ENCODE data around the gene UAP1L1. TPM values are rescaled to one million over a fixed set of nuclear protein-coding genes. Genes with fewer than 3 reads are reported as not detected.

UAP1L1 gene
- total RNA-seq, 1 donor from 2014 or later, result 3.2 TPM

GRCh38 chr9:137051145-137051724, 26.1 kb upstream of the UAP1L1 start:
- H3K27ac Mint-ChIP-seq (ENCODE audit: unreplicated experiment), result no peak overlapping the region
- H3K4me3 Mint-ChIP-seq (ENCODE audit: unreplicated experiment), result no peak overlapping the region
- peaks cover 4% of the 10 kb centered on the region for H3K4me1 Mint-ChIP-seq (ENCODE audit: unreplicated experiment)
- no peaks in the 10 kb centered on the region for H3K36me3 Mint-ChIP-seq (ENCODE audit: low read depth, unreplicated experiment)
- no peak for TF ChIP-seq CTCF (IDR thresholded peaks at IDR 0.05; ENCODE audit: unreplicated experiment)
- peaks cover 3% of the 10 kb centered on the region for H3K27me3 Mint-ChIP-seq (ENCODE audit: unreplicated experiment)
- H3K9me3 Mint-ChIP-seq (ENCODE audit: unreplicated experiment), result no peaks in the 10 kb centered on the region
- no peak for DNase-seq (ENCODE audit: low spot score)

GRCh38 chr9:137052293-137052692, 25.0 kb upstream of the UAP1L1 start:
- TF ChIP-seq CTCF (IDR thresholded peaks at IDR 0.05; ENCODE audit: unreplicated experiment), result no peak
- Mint-ChIP-seq H3K27ac (ENCODE audit: unreplicated experiment) (no peak overlapping the region), H3K4me1 (ENCODE audit: unreplicated experiment) (peaks cover 4% of the 10 kb centered on the region), H3K27me3 (ENCODE audit: unreplicated experiment) (peaks cover 3% of the 10 kb centered on the region), H3K36me3 (ENCODE audit: low read depth, unreplicated experiment) (no peaks in the 10 kb centered on the region), H3K9me3 (ENCODE audit: unreplicated experiment) (no peaks in the 10 kb centered on the region), H3K4me3 (ENCODE audit: unreplicated experiment) (no peak overlapping the region)
- DNase-seq (ENCODE audit: low spot score), result no peak

GRCh38 chr9:137052998-137053943, 24.0 kb upstream of the UAP1L1 start:
- no peak for DNase-seq (ENCODE audit: low spot score)
- no peak overlapping the region for H3K4me3 Mint-ChIP-seq (ENCODE audit: unreplicated experiment)
- no peak for TF ChIP-seq CTCF (IDR thresholded peaks at IDR 0.05; ENCODE audit: unreplicated experiment)
- H3K9me3 Mint-ChIP-seq (ENCODE audit: unreplicated experiment), result no peaks in the 10 kb centered on the region
- H3K4me1 Mint-ChIP-seq (ENCODE audit: unreplicated experiment), result peaks cover 5% of the 10 kb centered on the region
- no peaks in the 10 kb centered on the region for H3K36me3 Mint-ChIP-seq (ENCODE audit: low read depth, unreplicated experiment)
- no peak overlapping the region for H3K27ac Mint-ChIP-seq (ENCODE audit: unreplicated experiment)
- peaks cover 1% of the 10 kb centered on the region for H3K27me3 Mint-ChIP-seq (ENCODE audit: unreplicated experiment)

GRCh38 chr9:137053944-137054931, 23.1 kb upstream of the UAP1L1 start, which contains the start of gene ENTPD2:
Gene ENTPD2 (minus strand): TSS chr9:137054061. CDS start chr9:137053997, 64 bp downstream.
- peaks cover 10% of the 10 kb centered on the region for H3K4me1 Mint-ChIP-seq (ENCODE audit: unreplicated experiment)
- TF ChIP-seq CTCF (IDR thresholded peaks at IDR 0.05; ENCODE audit: unreplicated experiment), result no peak
- no peak within 1 kb of the TSS for H3K27ac Mint-ChIP-seq (ENCODE audit: unreplicated experiment)
- no peaks in the 10 kb centered on the region for H3K9me3 Mint-ChIP-seq (ENCODE audit: unreplicated experiment)
- no peaks in the 10 kb centered on the region for H3K36me3 Mint-ChIP-seq (ENCODE audit: low read depth, unreplicated experiment)
- peaks cover 1% of the 10 kb centered on the region for H3K27me3 Mint-ChIP-seq (ENCODE audit: unreplicated experiment)
- H3K4me3 Mint-ChIP-seq (ENCODE audit: unreplicated experiment), result no peak within 1 kb of the TSS
- DNase-seq (ENCODE audit: low spot score), result no peak
